Stimulated activated CD4-positive, alpha-beta T cell treated with anti-CD3 and anti-CD28 coated beads, Interleukin-12 subunit alpha, Interleukin-12 subunit beta, amount 100 ng/mL, for 4 hours (primary cell): ENCODE results near the gene OR1N1.
"Not testable (repeated sequence)": the region's sequence is repeated elsewhere in the genome, so short reads cannot be mapped to it uniquely, and the experiment has no call there.

ENCODE experiments used
- DNase-seq: peaks from one replicate; pipeline ENCODE4 v3.0.0-alpha.2; 2020

The OR1N1 gene, protein sequence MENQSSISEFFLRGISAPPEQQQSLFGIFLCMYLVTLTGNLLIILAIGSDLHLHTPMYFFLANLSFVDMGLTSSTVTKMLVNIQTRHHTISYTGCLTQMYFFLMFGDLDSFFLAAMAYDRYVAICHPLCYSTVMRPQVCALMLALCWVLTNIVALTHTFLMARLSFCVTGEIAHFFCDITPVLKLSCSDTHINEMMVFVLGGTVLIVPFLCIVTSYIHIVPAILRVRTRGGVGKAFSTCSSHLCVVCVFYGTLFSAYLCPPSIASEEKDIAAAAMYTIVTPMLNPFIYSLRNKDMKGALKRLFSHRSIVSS

DNA sequence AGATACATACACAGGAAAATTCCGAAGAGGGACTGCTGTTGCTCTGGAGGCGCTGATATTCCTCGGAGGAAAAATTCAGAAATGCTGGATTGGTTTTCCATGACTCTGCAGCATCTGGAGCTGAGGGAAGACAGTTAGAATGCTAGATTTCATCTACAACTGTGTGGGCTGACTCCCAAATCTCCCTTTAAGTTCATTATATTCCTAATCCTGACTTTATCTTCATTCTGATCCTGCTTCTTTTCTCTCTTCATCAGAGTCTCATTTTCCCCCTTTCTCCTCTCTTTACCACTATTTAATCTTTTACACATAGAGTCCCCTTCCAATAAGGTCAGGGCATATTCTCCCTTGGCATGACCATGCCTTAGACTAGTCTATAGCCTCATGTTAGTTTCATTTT is at the start of gene OR1N1:
TSS of gene OR1N1 (minus strand) at position 101 of the 400 bp plus-strand sequence. CDS start at position 101, 0 bp downstream.
- DNase-seq = no peak

DNA sequence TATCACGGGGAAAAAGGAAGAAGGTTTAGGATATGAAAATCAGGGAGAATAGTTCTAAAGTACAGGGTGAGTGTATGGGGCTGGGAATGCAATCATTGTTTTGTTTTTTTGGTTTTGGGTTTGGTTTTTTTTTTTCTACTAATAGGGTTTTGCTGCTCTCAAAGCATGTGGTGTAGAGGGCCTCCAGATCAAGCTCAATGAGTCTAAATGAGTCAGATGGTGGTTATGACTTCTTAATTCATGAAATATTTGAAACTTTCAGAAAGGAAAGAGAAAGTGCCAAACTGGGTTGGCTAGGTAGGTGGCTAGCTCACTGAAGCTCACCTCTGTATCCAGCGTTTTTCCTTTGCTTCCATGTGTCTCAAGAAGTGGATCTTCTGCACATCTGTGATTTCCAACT is 45.4 kb upstream of the OR1N1 start:
- DNase-seq = no peak

DNA sequence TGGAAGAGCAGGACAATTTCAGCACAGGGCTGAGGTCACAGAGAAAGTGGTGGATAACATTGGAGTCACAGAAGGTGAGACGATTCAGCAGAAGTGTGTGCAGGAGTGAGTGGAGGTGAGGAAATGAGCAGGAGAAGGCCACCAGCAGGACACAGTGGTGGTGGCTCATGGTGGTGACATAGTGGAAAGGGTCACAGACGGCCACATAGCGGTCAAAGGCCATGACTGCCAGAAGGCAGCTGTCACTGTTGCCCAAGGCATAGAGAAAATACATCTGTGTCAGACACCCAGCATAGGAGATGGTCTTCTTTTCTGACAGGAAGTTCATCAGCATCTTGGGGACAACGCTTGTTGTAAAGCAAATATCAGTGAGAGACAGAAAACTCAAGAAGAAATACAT is 40.8 kb upstream of the OR1N1 start:
- DNase-seq = no peak

DNA sequence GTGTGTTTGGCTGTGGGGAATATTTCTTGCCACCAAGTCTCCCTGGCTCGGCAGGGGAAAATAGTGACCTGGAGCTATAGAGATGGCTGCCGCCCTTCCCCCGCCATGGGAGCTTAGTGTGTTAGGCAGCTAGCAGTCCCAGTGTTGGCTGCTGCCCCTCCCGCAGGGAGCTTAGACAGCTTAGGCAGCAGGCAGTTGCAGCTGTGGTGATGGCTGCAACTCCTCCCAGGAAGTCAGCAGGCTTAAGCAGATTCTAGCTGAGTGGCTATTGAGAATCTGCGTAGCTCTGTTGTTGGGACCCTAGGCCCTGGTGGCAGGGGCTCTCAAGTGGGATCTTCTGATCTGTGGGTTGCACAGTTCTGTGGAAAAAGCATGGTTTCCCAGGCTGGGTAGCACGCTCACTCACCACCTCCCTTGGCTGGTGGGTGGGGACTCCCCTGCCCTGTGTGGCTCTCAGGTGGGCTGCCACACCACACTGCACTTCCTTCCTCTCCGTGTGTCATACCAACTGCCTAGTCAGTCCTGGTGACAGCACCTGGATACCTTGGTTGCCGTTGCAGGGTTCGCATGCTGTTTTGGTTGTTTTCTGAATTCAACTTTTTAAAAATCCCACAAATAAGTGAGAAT is 35.2 kb upstream of the OR1N1 start:
- no peak for DNase-seq

DNA sequence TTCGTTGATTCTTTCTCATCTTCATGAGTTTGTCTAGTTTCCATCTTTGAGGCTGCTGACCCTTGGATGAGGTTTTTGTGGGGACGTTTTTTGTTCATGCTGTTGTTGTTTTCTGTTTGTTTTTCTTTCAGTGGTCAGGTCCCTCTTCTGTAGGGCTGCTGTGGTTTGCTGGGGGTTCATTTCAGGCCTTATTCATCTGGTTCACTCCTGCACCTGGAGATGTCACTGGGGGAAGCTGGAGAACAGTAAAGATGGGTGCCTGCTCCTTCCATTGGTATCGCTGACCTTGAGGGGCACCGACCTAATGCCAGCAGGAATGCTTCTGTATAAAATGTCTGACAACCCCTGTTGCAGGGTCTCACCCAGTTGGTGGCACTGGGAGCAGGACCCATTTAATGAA is 34.4 kb upstream of the OR1N1 start:
- no peak for DNase-seq

DNA sequence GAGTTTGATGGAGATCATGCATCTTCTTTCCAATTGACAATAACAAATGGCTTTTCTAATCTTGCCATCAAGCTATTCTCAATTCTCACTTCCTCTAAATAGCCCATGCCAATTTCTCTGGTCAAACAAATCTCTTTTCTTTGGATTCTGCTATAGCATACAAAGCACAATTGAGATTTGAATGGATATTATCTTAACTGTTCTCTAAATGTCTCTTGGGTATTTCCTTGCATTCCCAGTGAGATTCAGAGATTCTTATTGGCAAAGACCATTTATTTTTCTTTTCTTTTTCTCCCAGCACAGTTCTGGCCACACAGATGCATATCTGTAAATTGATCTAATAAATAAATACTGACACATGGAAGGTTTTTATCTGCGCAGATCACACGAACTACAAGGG is 25.7 kb upstream of the OR1N1 start, which contains the start of gene OR1N2:
TSS of gene OR1N2 (plus strand) at position 301 of the 400 bp plus-strand sequence. CDS start 100 bp downstream, outside the sequence.
- no peak for DNase-seq

DNA sequence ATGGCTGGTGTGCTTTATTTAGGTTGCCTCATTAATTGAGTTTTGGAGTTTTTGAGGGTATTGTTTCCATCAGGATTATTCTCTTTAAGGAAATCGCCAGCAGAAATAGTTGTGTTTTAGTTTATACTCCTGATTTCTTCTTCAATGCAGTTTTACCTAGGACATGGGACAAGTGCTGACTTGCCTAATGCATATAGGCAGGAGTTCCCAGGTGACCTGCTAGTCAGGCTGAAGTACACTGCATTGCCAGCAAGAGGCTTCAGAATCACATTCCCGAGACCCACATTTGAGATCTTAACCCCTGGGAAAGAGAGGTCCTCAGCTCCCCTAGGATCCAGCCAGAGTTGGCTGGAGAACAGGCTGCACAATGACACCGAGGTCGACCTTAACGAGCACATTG is 24.3 kb upstream of the OR1N1 start:
- DNase-seq = no peak

DNA sequence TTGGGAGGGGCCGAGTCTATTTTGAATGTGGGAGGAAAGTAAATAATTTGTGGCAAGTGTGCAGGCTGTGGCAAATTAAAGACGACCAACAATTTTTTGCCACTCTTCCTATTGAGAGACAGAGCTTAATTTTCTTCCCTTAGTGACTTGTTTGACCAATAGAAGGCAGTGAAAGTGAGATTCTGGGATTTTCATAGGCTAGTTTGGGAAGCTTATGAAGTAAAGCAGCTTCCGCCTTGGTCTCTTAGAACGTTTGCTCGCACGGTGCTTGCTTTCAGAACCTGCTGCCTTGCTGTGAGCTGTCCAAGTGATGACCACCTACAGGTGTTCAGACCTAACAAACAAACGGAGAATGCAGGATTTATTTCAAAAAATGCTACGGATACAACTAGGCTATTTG is 19.1 kb upstream of the OR1N1 start:
- DNase-seq = no peak

DNA sequence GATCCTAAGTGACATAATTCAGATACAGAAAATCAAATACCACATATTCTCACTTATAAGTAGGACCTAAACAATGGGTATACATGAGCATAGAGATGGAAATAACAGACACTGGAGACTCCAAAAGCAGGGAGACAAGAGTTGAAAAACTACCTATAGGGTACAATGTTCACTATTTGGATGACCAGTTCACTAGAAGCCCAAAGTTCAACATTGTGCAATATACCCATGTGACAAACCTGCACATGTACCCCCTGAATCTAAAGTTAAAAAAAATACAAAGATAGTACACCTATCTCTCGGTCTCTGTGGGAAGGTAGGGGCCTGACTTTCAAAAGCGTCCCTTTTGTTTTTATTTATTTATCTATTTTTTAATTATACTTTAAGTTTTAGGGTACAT is 11.7 kb upstream of the OR1N1 start:
- no peak for DNase-seq

DNA sequence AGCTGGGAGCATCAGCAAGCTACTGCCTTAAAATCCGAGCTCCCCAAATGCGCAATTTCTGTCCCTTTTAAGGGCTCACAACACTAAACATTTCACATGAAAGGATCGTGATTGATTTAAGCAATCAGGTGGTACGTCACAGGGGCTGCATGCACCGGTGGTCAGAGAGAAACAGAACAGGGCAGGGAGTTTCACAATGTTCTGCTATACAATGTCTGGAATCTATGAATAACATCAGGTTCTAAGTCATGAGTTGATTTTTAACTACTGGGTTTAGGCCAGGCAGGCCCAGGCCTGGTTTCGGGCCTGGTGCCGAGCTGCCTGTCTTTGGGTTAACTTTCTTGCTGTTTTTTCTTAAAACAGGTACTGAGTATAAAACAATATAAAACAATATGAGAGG is 10.0 kb upstream of the OR1N1 start:
- DNase-seq = not testable (repeated sequence)

DNA sequence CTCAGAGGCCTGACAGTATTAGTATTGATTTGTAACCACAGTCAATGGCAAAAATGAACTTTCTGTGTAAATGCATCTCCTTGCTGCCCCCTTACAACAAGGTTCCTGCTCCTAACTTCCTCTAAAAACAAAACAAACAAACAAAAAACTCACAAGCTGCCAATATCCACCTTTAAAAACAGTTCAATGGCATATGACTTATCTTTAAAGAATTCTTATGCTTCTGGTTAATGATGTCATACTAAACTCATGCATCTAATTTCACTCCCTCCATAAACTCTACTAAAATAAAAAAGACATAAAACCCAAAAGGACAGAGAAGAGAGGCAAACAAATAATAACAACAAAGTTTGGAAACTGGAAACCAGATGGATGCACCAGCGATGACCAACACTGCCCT is 9.0 kb upstream of the OR1N1 start:
- no peak for DNase-seq

DNA sequence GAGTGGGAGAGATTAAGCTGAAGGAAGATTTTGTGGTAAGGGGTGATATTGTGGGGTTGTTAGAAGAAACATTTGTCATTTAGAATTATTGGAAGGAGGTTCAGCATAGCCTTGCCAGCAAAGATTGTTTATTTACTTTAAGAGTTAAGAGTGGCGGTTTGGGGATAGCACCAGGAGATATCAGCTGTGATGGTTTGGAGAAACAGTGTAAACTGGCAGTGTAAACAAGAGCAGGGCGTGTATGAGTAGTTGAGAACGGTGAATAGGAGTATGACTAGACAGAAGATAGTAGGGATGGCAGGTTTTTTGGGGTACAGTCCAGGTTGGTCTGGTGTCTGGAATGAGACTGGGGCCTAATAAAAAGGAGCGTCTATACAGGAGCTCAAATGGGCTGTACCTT is 4.1 kb upstream of the OR1N1 start:
- DNase-seq = not testable (repeated sequence)

DNA sequence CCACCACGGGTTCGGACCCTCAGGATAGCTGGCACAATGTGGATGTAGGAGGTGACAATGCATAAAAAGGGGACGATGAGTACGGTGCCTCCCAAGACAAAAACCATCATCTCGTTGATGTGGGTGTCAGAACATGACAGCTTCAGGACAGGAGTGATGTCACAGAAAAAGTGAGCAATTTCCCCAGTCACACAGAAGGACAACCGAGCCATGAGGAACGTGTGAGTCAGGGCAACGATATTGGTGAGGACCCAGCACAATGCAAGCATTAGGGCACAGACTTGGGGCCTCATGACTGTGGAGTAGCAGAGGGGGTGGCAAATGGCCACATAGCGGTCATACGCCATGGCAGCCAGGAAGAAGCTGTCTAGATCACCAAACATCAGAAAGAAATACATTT is 491 bp downstream of the OR1N1 start:
- DNase-seq = no peak

DNA sequence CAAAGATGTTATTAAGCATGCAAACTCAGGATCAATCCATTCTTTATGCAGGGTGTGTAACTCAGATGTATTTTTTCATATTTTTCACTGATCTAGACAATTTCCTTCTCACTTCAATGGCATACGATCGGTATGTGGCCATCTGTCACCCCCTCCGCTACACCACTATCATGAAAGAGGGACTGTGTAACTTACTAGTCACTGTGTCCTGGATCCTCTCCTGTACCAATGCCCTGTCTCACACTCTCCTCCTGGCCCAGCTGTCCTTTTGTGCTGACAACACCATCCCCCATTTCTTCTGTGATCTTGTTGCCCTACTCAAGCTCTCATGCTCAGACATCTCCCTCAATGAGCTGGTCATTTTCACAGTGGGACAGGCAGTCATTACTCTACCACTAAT is 7.7 kb downstream of the OR1N1 start:
- no peak for DNase-seq

DNA sequence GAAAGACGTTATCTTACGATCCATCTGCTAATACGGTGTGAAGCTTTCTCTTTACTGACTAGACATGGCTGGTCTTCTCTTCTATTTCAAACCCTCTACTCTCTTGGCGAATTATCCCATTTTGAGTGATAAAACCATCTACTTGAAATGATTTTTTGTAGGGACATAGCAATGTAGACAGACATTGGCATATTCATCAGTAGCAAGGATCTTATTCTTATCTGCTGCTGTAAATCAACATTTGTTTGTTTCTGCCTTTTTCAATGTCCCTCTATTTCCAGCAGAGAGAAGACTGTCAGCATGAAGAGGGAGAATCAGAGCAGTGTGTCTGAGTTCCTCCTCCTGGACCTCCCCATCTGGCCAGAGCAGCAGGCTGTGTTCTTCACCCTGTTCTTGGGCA is 8.3 kb downstream of the OR1N1 start, which contains the start of gene OR1J4:
TSS of gene OR1J4 (plus strand) at position 301 of the 400 bp plus-strand sequence. CDS start at position 301, 0 bp downstream.
- DNase-seq = no peak

DNA sequence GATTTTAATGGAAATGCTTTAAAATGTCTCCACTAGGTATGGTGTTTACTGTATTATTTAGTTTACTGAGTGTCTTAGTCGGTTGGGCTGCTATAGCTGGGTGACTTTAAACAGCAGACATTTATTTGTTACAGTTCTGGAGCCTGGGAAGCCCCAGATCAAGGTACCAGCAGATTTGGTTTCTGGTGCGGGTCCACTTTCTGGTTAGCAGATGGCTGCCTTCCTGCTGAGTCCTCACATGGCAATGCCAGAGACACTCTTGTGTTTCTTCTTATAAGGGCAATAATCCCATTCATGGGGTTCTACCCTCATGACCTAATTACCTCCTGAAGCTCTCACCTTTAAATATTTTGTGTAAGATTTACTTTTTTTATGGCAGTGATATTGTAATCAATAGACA is 8.9 kb downstream of the OR1N1 start:
- no peak for DNase-seq

DNA sequence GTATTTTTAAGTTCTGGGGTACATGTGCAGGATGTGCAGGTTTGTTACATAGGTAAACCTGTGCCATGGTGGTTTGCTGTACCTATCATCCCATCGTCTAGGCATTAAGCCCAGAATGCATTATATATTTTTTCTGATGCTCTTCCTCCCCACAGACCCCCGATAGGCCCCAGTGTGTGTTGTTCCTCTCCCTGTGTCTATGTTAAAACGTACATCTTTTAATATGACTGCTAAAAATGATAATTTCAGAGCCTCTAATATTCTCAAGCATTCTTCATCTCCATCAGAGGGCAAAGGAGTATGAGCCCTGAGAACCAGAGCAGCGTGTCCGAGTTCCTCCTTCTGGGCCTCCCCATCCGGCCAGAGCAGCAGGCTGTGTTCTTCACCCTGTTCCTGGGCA is 16.6 kb downstream of the OR1N1 start, which contains the start of gene OR1J2:
TSS of gene OR1J2 (plus strand) at position 301 of the 400 bp plus-strand sequence. CDS start at position 301, 0 bp downstream.
- DNase-seq = no peak

DNA sequence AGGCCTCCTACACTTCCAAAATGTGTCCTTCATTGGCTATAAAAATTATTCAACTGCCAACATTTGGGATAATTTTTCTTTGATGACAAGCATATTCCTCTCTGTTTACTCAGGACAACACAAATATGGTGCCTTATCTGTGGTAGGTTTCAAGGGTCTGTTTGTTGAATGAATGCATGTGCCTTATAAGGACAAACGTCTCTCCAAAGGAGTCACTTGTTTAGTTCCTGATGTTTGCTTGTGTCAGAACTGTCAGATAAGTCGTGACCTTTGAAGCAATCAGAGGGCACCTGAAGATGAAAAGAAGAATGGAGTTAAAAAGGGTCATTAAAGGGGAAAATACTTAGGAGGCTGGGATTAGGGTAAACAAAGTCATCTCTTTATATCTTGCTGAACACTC is 20.1 kb downstream of the OR1N1 start:
- DNase-seq = no peak

DNA sequence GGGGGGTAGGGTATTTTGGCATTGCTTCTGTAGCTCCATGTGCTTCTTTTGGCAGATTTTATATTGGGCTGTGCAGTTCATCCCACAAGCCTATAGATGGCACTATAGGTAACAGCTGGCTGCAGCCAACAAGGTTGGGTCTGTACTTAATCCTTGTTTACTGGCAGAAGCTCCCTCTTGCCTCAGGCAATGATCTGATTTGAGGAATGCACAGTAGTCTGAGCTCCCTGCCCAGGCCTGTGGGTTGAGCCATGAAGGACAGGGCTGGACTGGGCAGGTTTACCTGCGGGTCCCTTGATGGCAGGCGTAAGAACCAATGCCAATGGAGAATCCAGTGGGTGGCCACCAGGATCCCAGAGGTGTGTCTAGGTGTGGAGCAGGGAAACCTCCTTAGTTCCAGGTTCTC is 28.2 kb downstream of the OR1N1 start:
- no peak for DNase-seq

DNA sequence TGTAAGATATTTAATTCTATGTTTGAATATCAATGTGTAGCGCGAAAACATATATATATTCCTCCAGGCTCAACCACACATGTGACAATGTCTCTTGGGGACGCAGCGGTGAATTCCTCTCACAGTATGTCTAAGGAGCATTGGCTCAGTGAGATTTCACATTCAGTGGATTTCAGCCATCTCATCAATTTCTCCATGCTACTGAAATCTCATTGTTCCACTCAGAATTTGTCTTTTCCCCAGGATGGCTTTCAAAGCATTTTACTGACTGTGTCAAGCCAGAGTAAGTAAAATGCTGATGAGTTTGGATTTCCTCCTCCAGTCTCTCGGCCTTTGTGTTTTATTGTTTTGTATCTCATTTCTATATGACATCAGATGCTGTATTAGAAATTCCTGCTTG is 48.0 kb downstream of the OR1N1 start:
- DNase-seq = no peak

DNA sequence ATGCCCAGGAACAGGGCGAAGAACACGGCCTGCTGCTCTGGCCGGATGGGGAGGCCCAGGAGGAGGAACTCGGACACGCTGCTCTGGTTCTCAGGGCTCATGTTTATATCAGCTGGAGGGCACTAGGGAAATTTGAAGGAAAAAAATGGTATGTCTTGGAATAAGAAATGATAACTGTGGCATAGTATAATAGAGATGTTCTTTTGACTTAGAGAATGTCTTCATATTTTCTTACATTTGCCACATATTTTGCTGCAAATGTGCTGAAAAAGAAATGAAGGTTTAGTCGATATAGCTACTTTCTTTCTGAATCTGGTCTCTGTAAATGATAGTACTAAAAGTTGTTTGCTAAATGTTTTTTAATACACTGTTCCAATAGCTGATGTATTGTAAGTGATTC is 49.3 kb downstream of the OR1N1 start, which contains the start of gene OR1J1:
TSS of gene OR1J1 (minus strand) at position 101 of the 400 bp plus-strand sequence. CDS start at position 101, 0 bp downstream.
- DNase-seq = no peak

DNA sequence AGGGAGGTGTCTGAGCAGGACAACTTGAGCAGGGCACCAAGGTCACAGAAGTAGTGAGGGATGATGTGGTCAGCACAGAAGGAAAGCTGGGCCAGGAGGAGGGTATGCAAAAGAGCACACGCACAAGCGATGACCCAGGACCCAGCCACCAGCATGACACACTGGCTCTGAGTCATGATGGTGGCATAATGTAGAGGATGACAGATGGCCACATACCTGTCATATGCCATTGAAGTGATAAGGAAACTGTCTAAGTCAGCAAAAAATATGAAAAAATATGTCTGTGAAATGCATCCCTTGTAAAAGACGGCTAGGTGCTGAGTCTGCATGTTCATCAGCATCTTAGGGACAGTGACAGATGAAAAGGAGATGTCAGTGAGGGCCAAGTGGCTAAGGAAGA is 49.7 kb downstream of the OR1N1 start:
- no peak for DNase-seq
